HepG2 (cell line): ENCODE measurements around the gene SMIM45.

Source experiments
- ATAC-seq: fragments of 200-7000 bp; cut with Tn5 transposase; 3 replicates; pipeline ENCODE4 v1.9.1; 2020; ENCODE audit warnings: mild to moderate bottlenecking, moderate library complexity
- BruUV-seq: library from RNA; stranded (reverse); fragments of 400-500 nt; replicated peaks from 2 replicates; lab custom pipeline; 2021; lab: Mats Ljungman, UMichigan
- CTCF ChIA-PET: fragments of 300-600 bp; formaldehyde crosslinking; extraction: SDS; loops from one replicate; lab custom pipeline; 2021; ENCODE audit warnings: low total read pairs, inconsistent platforms, low intra/inter-chr PET ratio; lab: Yijun Ruan, JAX
- POLR2A ChIA-PET: fragments of 350-600 bp; sonication (Branson Sonifier 250); formaldehyde crosslinking; loops from one replicate; lab custom pipeline; 2020; ENCODE audit warnings: antibody characterized with exemption, inconsistent platforms; lab: Yijun Ruan, JAX
- DNase-seq: peaks from one replicate; pipeline ENCODE4 v3.0.0-alpha.2; 2015; ENCODE audit warnings: low spot score
- FAIRE-seq: peaks from 3 replicates; lab custom pipeline; 2011; peaks lifted over from hg19 to GRCh38; lab: Jason Lieb, UNC
- H2AFZ ChIP-seq: one replicate; pipeline ENCODE4 v1.6.1; 2011; ENCODE audit warnings: low read length, inconsistent platforms
- H3K27ac ChIP-seq: fragments of 300-600 bp; 3 replicates; pipeline ENCODE4 v1.8.0; 2011; ENCODE audit warnings: mixed run types, mild to moderate bottlenecking, mixed read lengths, low read length, inconsistent platforms; ENCODE audit not compliant: insufficient read depth; ENCODE audit errors: extremely low read length
- H3K27me3 ChIP-seq, 2 experiments: fragments of 200-600 bp in 1 of 2; 2 replicates in 1 of 2; 3 replicates in 1 of 2; pipeline versions ENCODE4 v1.6.0 to v1.8.0; 2011; ENCODE audit warnings: low read length in 2 of 2, mild to moderate bottlenecking in 2 of 2, moderate library complexity in 2 of 2, inconsistent platforms in 1 of 2; ENCODE audit not compliant: insufficient read depth in 2 of 2, control insufficient read depth in 1 of 2
- H3K36me3 ChIP-seq, 2 experiments: fragments of 200-600 bp in 1 of 2; replicated peaks in 1 of 2; 2 replicates in 1 of 2; 3 replicates in 1 of 2; pipeline versions ENCODE4 v1.5.1 to v1.8.0; 2011; ENCODE audit warnings: low read length in 2 of 2, inconsistent platforms in 1 of 2; ENCODE audit not compliant: insufficient read depth in 2 of 2, control insufficient read depth in 1 of 2
- H3K4me1 ChIP-seq: 2 replicates; pipeline ENCODE4 v1.5.1; 2012; ENCODE audit warnings: low read length, inconsistent platforms; ENCODE audit not compliant: insufficient read depth
- H3K4me2 ChIP-seq: 2 replicates; pipeline ENCODE4 v1.6.0; 2011; ENCODE audit warnings: low read depth, low read length, inconsistent platforms
- H3K4me3 ChIP-seq, 3 experiments: fragments of 200-600 bp in 1 of 3; sonication (generic), shearing (Covaris generic) in 1 of 3; replicated peaks in 1 of 3; 2 replicates each; pipeline ENCODE4 v1.5.1; 2011 to 2016; ENCODE audit warnings: low read length in 3 of 3, inconsistent platforms in 2 of 3, low read depth in 2 of 3, mild to moderate bottlenecking in 2 of 3, control low read depth in 1 of 3, mixed read lengths in 1 of 3; ENCODE audit not compliant: insufficient read depth in 1 of 3
- H3K79me2 ChIP-seq: one replicate; pipeline ENCODE4 v1.6.1; 2011; ENCODE audit warnings: low read length, inconsistent platforms; ENCODE audit not compliant: insufficient read depth
- H3K9ac ChIP-seq: 2 replicates; pipeline ENCODE4 v1.6.0; 2011; ENCODE audit warnings: mild to moderate bottlenecking, low read depth, low read length, inconsistent platforms; ENCODE audit not compliant: insufficient read depth
- H3K9me3 ChIP-seq: 2 replicates; pipeline ENCODE4 v1.5.1; 2012; ENCODE audit warnings: mild to moderate bottlenecking, low read length
- H4K20me1 ChIP-seq: 2 replicates; pipeline ENCODE4 v1.6.0; 2011; ENCODE audit warnings: inconsistent platforms, mild to moderate bottlenecking, low read length, moderate library complexity; ENCODE audit not compliant: insufficient read depth
- ZNF503 ChIP-seq: sonication (generic); formaldehyde crosslinking; IDR thresholded peaks from 2 replicates; pipeline ENCODE4 v1.4.0; 2020; ENCODE audit warnings: missing genetic modification reagents
- ZNF512 ChIP-seq: sonication (generic); formaldehyde crosslinking; IDR thresholded peaks from 2 replicates; pipeline ENCODE4 v1.4.0; 2020; ENCODE audit warnings: mild to moderate bottlenecking, missing genetic modification reagents
- ZNF770 ChIP-seq: sonication (generic); formaldehyde crosslinking; IDR thresholded peaks from 2 replicates; pipeline ENCODE4 v1.5.0; 2020; ENCODE audit warnings: mild to moderate bottlenecking, missing genetic modification reagents
- WGBS: methylation state at CpG from one replicate; pipeline ENCODE4 v1.1.6; 2017; ENCODE audit warnings: low lambda C conversion rate; 5-methylcytosine and 5-hydroxymethylcytosine counted together
- in situ Hi-C: cut with HindIII; loops from 2 replicates; pipeline ENCODE4 v1.10.0; 2017; ENCODE audit warnings: low pct_unique_long_range_greater_than_20kb; ENCODE audit not compliant: extremely low pct_ligation_motif_present
- intact Hi-C: fragments of 100-400 bp; cut with micrococcal nuclease; formaldehyde crosslinking; loops from one replicate; pipeline ENCODE4 v1.10.0; 2022; ENCODE audit not compliant: unreplicated experiment

The SMIM45 gene

GRCh38 chr22:41939981-41940831, 11.7 kb upstream of the SMIM45 start:
- POLR2A ChIA-PET, result interaction anchor here (1.3 to 1.5 kb wide), 2 partner anchors 108 to 140 kb away, joined by 4 read pairs; partner anchors contain the start of genes CCDC134 and SREBF2
- H2AFZ ChIP-seq, result no peak overlapping the region
- DNase-seq (no peak), FAIRE-seq (no peak), ATAC-seq (no peak)
- peaks cover 24% of the 10 kb centered on the region for H3K4me1 ChIP-seq
- intact Hi-C loops (no loop called here), in situ Hi-C loops (loop anchor here (5.0 kb wide), 1 partner anchor 243 kb away; the partner anchor contains the start of gene MEI1)
- H3K4me3 ChIP-seq, result no peak overlapping the region
- no peak overlapping the region for H3K9ac ChIP-seq
- peaks cover 4% of the 10 kb centered on the region for H3K79me2 ChIP-seq
- no peak overlapping the region for H3K4me2 ChIP-seq
- TF ChIP-seq ZNF512 (CRISPR knock-in tag) (peak; percentile 94), ZNF770 (CRISPR knock-in tag) (no peak), ZNF503 (CRISPR knock-in tag) (no peak)
- H3K9me3 ChIP-seq, result no peaks in the 10 kb centered on the region
- CTCF ChIA-PET, result interaction anchor here (1.7 to 2.7 kb wide), 3 partner anchors 117 to 243 kb away, joined by 15 to 22 read pairs (median 16); no protein-coding TSS in a partner anchor
- H3K27ac ChIP-seq, result no peak overlapping the region
- peaks cover 11 to 49% of the 10 kb centered on the region in 2 experiments for H3K36me3 ChIP-seq
- WGBS, result 93% methylated on average over 13 of the region's 13 CpGs
- H3K27me3 ChIP-seq, result no peaks in the 10 kb centered on the region
- no TSS peak for BruUV-seq
- H4K20me1 ChIP-seq, result no peaks in the 10 kb centered on the region
